K562 (cell line): ENCODE data around the gene SYNCRIP. TPM values are rescaled to one million over a fixed set of nuclear protein-coding genes. Genes with fewer than 3 reads are reported as not detected.
A peak's percentile ranks its signal among the peaks of the same experiment; 100 is the strongest.

ENCODE experiments used
- ATAC-seq: fragments of 200-7000 bp; cut with Tn5 transposase; 3 replicates; pipeline ENCODE4 v1.9.1; 2020; ENCODE audit warnings: moderate library complexity
- BruUV-seq: library from RNA; stranded (reverse); fragments of 400-500 nt; replicated peaks from 2 replicates; lab custom pipeline; 2021; lab: Mats Ljungman, UMichigan
- CTCF ChIA-PET: fragments of 300-600 bp; formaldehyde crosslinking; extraction: SDS; loops from one replicate; lab custom pipeline; 2021; ENCODE audit warnings: low intra/inter-chr PET ratio; lab: Yijun Ruan, JAX
- POLR2A ChIA-PET: fragments of 300-600, 350-650 bp; sonication (Branson Sonifier 250); formaldehyde crosslinking; extraction: SDS; loops from one replicate; lab custom pipeline; 2021; ENCODE audit warnings: antibody characterized with exemption, inconsistent platforms; lab: Yijun Ruan, JAX
- DNase-seq, 4 experiments: peaks; one replicate each; pipeline versions ENCODE4 v3.0.0 to v3.0.0-alpha.2; 2011 to 2018; ENCODE audit warnings: low spot score in 3 of 4, mixed read lengths in 3 of 4; ENCODE audit errors: extremely low read depth in 1 of 4
- FAIRE-seq: peaks from 2 replicates; lab custom pipeline; 2011; peaks lifted over from hg19 to GRCh38; lab: Jason Lieb, UNC
- H2AFZ ChIP-seq: 2 replicates; pipeline ENCODE4 v1.6.0; 2011; ENCODE audit warnings: low read depth, low read length, control low read depth, inconsistent platforms
- H3K27ac ChIP-seq: fragments of 200-600 bp; 3 replicates; pipeline ENCODE4 v1.8.0; 2011; ENCODE audit warnings: low read depth, mild to moderate bottlenecking, control low read depth, inconsistent platforms, low read length, moderate library complexity, mixed read lengths; ENCODE audit errors: extremely low read depth
- H3K27me3 ChIP-seq, 2 experiments: fragments of 300-600 bp in 1 of 2; 2 replicates in 1 of 2; 3 replicates in 1 of 2; pipeline versions ENCODE4 v1.6.0 to v1.8.0; 2011; ENCODE audit warnings: inconsistent platforms in 2 of 2, low read length in 2 of 2, mild to moderate bottlenecking in 1 of 2, mixed read lengths in 1 of 2, moderate library complexity in 1 of 2; ENCODE audit not compliant: control insufficient read depth in 2 of 2, insufficient read depth in 2 of 2
- H3K36me3 ChIP-seq: fragments of 300-600 bp; 3 replicates; pipeline ENCODE4 v1.8.0; 2011; ENCODE audit warnings: mild to moderate bottlenecking, low read length, inconsistent platforms; ENCODE audit not compliant: control insufficient read depth, insufficient read depth
- H3K4me1 ChIP-seq, 2 experiments: fragments of 200-600 bp in 1 of 2; replicated peaks in 1 of 2; 2 replicates in 1 of 2; 3 replicates in 1 of 2; pipeline versions ENCODE4 v1.5.1 to v1.8.0; 2011; ENCODE audit warnings: inconsistent platforms in 2 of 2, low read length in 2 of 2, mild to moderate bottlenecking in 1 of 2, mixed read lengths in 1 of 2, moderate library complexity in 1 of 2; ENCODE audit not compliant: control insufficient read depth in 2 of 2, insufficient read depth in 2 of 2
- H3K4me2 ChIP-seq: 2 replicates; pipeline ENCODE4 v1.6.1; 2011; ENCODE audit warnings: low read length, control low read depth, inconsistent platforms, mixed read lengths; ENCODE audit not compliant: insufficient read depth
- H3K4me3 ChIP-seq: fragments of 200-600 bp; sonication (generic), shearing (Covaris generic); 2 replicates; pipeline ENCODE4 v1.5.1; 2016; ENCODE audit warnings: control low read depth, inconsistent platforms
- H3K79me2 ChIP-seq: fragments of 200-600 bp; 3 replicates; pipeline ENCODE4 v1.8.0; 2011; ENCODE audit warnings: low read length, inconsistent platforms; ENCODE audit not compliant: control insufficient read depth, insufficient read depth
- H3K9ac ChIP-seq, 2 experiments: 2 replicates each; pipeline versions ENCODE4 v1.6.0 to v1.6.1; 2011; ENCODE audit warnings: low read depth in 2 of 2, low read length in 2 of 2, control low read depth in 1 of 2, inconsistent platforms in 1 of 2, mild to moderate bottlenecking in 1 of 2, mixed read lengths in 1 of 2; ENCODE audit not compliant: insufficient read depth in 1 of 2
- H3K9me1 ChIP-seq: one replicate; pipeline ENCODE4 v1.6.0; 2011; ENCODE audit warnings: inconsistent platforms, mild to moderate bottlenecking, low read length, moderate library complexity; ENCODE audit not compliant: control insufficient read depth, insufficient read depth
- H3K9me3 ChIP-seq: replicated peaks from 2 replicates; pipeline ENCODE4 v1.5.1; 2011; ENCODE audit warnings: low read depth, low read length, inconsistent platforms; ENCODE audit not compliant: control insufficient read depth, insufficient read depth
- H4K20me1 ChIP-seq: replicated peaks from 2 replicates; pipeline ENCODE4 v1.6.1; 2011; ENCODE audit warnings: low read length, inconsistent platforms, mixed read lengths; ENCODE audit not compliant: control insufficient read depth, insufficient read depth
- BACH1 ChIP-seq: fragments of 200-800 bp; sonication (Bioruptor generic); IDR thresholded peaks from 2 replicates; pipeline ENCODE4 v1.6.1; 2016; ENCODE audit warnings: missing genetic modification characterization, missing compliant biosample characterization
- CBFA2T3 ChIP-seq: fragments of 450-650 bp; IDR thresholded peaks from 2 replicates; pipeline ENCODE4 v1.6.1; 2017
- CBX1 ChIP-seq: sonication (generic); IDR thresholded peaks from 2 replicates; pipeline ENCODE4 v1.6.1; 2016; ENCODE audit warnings: antibody characterized with exemption, low read depth, mild to moderate bottlenecking
- CBX3 ChIP-seq, 2 experiments: IDR thresholded peaks; 1 replicate in 1 of 2; 2 replicates in 1 of 2; pipeline ENCODE4 v1.6.1; 2012; ENCODE audit warnings: inconsistent platforms in 2 of 2, low read length in 2 of 2, borderline replicate concordance in 1 of 2, control low read depth in 1 of 2
- ELF1 ChIP-seq: fragments of 200-800 bp; sonication (Bioruptor generic); IDR thresholded peaks from 2 replicates; pipeline ENCODE4 v1.6.1; 2016; ENCODE audit warnings: missing genetic modification characterization, missing compliant biosample characterization
- EP300 ChIP-seq: IDR thresholded peaks from 2 replicates; pipeline ENCODE4 v1.6.1; 2012; ENCODE audit warnings: low read length, improper control_type of control experiment
- EWSR1 ChIP-seq: fragments of 450-650 bp; IDR thresholded peaks from 2 replicates; pipeline ENCODE4 v1.6.1; 2018; ENCODE audit warnings: borderline replicate concordance, mild to moderate bottlenecking, low read depth, moderate library complexity; ENCODE audit not compliant: partially characterized antibody
- HDAC1 ChIP-seq, 2 experiments: fragments of 450-650 bp; IDR thresholded peaks; 2 replicates each; pipeline ENCODE4 v1.6.1; 2016 to 2017; ENCODE audit warnings: inconsistent platforms in 1 of 2, mild to moderate bottlenecking in 1 of 2, moderate library complexity in 1 of 2
- JUND ChIP-seq, 2 experiments: IDR thresholded peaks; 2 replicates in 1 of 2; 3 replicates in 1 of 2; pipeline ENCODE4 v1.6.1; 2011; ENCODE audit warnings: borderline replicate concordance in 2 of 2, low read depth in 2 of 2, low read length in 2 of 2, improper control_type of control experiment in 1 of 2, missing biosample characterization in 1 of 2, missing genetic modification characterization in 1 of 2, missing genetic modification reagents in 1 of 2
- L3MBTL2 ChIP-seq: fragments of 450-650 bp; IDR thresholded peaks from 2 replicates; pipeline ENCODE4 v1.6.1; 2016; ENCODE audit warnings: mild to moderate bottlenecking, moderate library complexity
- MAFF ChIP-seq: IDR thresholded peaks from 2 replicates; pipeline ENCODE4 v1.6.1; 2012; ENCODE audit warnings: low read length, improper control_type of control experiment
- MED1 ChIP-seq: sonication (generic); formaldehyde crosslinking; IDR thresholded peaks from 2 replicates; pipeline ENCODE4 v1.8.1; 2023; ENCODE audit warnings: missing genetic modification reagents, borderline replicate concordance
- MTA3 ChIP-seq: fragments of 450-650 bp; formaldehyde crosslinking; IDR thresholded peaks from 2 replicates; pipeline ENCODE4 v1.6.1; 2017; ENCODE audit warnings: mild to moderate bottlenecking, borderline replicate concordance
- TEAD1 ChIP-seq, 2 experiments: fragments of 450-650 bp in 1 of 2; sonication (generic) in 1 of 2; formaldehyde crosslinking; IDR thresholded peaks; 2 replicates each; pipeline versions ENCODE4 v1.4.0 to v1.8.0; 2020 to 2022; ENCODE audit warnings: mild to moderate bottlenecking in 2 of 2, missing genetic modification reagents in 1 of 2
- TGIF2 ChIP-seq: sonication (generic); formaldehyde crosslinking; IDR thresholded peaks from 2 replicates; pipeline ENCODE4 v1.8.1; 2022; ENCODE audit warnings: mild to moderate bottlenecking, missing genetic modification reagents, moderate library complexity
- TRIM28 ChIP-seq: fragments of 450-650 bp; IDR thresholded peaks from 2 replicates; pipeline ENCODE4 v1.6.1; 2017
- ZBTB34 ChIP-seq: fragments of 250-450 bp; sonication (Bioruptor Pico); IDR thresholded peaks from 2 replicates; pipeline ENCODE4 v1.8.0; 2021; ENCODE audit warnings: mild to moderate bottlenecking, moderate library complexity
- ZNF316 ChIP-seq: fragments of 450-650 bp; IDR thresholded peaks from 2 replicates; pipeline ENCODE4 v1.6.1; 2016
- WGBS: fragments of 100-300 bp; shearing (Covaris generic); methylation state at CpG from one replicate; pipeline ENCODE4 v1.1.6; 2016; ENCODE audit warnings: low coverage, mixed read lengths; ENCODE audit not compliant: insufficient coverage; ENCODE audit errors: missing lambda C conversion rate; 5-methylcytosine and 5-hydroxymethylcytosine counted together
- in situ Hi-C: fragments of 300-500 bp; cut with MboI; formaldehyde crosslinking; loops from 4 replicates; pipeline ENCODE4 v1.15.0; 2018; ENCODE audit warnings: inconsistent platforms, mixed read lengths
- intact Hi-C: fragments of 100-400 bp; cut with micrococcal nuclease; formaldehyde crosslinking; loops from 2 replicates; pipeline ENCODE4 v1.14.2; 2022
- polyA plus RNA-seq, 8 experiments: library from polyadenylated mRNA; depleted of rRNA in 4 of 8; stranded (reverse) in 5 of 8; unstranded in 3 of 8; fragments of >200 nt; fragmentation: Nextera tagmentation in 2 of 8; fragmentation: Illumina TruSeq in 1 of 8; extraction: Ambion mirVana in 2 of 8; extraction: Trizol in 1 of 8; gene quantifications; 2 replicates each; pipeline versions ENCODE4 v1.2.1 to v1.2.3, GENCODE V29; 2011 to 2014; ENCODE audit warnings: inconsistent platforms in 1 of 8, missing spikeins in 1 of 8
- total RNA-seq, 7 experiments: library from RNA; depleted of rRNA in 6 of 7; stranded (reverse); fragments of >200 nt in 6 of 7; fragmentation: Illumina TruSeq in 2 of 7; extraction: Trizol in 2 of 7; gene quantifications; 2 replicates each; pipeline versions ENCODE4 v1.2.1 to v1.2.3, GENCODE V29; 2011 to 2021; ENCODE audit warnings: low replicate concordance in 1 of 7
- TF ChIP-seq, protein P1 (sequence below): fragments of 450-650 bp; formaldehyde crosslinking; IDR thresholded peaks from 2 replicates; pipeline ENCODE4 v1.4.0; 2020; ENCODE audit warnings: mild to moderate bottlenecking
- TF ChIP-seq, protein P2 (sequence below): fragments of 450-650 bp; IDR thresholded peaks from 2 replicates; pipeline ENCODE4 v1.6.1; 2014; ENCODE audit warnings: low read depth, mild to moderate bottlenecking, moderate library complexity, borderline replicate concordance

The SYNCRIP gene
- total and polyA plus RNA-seq, 9 of the 15 experiments (the other 6 are each of a cell fraction or from before 2014, with no cell fraction given): 46.5 to 295 (median 140) TPM

DNA sequence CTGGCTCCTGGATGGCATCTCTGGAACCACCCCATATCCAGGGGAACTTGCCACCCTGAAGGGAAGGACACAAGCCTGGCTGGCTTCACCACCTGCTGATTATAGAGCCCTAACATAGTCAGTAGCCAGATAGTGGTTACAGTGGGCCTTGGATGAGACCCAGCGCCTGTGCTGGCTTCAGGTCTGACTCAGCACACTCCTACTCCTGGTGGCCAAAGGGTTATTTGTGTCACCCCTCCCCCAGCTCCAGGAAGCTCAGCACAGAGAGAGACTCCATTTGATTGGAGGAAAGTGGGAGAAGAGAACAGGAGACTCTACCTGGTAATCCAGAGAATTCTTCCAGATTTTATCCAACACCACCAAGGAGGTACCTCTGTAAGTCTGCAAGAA lies 61.8 kb downstream of the SYNCRIP start:
- peak overlapping the region; percentile 81 for H3K27ac ChIP-seq
- 0% methylated on average over 1 of the region's 1 CpG for WGBS
- H3K79me2 ChIP-seq: peaks cover 87% of the 10 kb centered on the region
- H4K20me1 ChIP-seq: no peaks in the 10 kb centered on the region
- FAIRE-seq (peak; percentile 91), DNase-seq (peak; percentile 41 to 89 (median 54)), ATAC-seq (peak; percentile 97)
- peak overlapping the region; percentile 42 to 81; a peak in 3 of 4 replicates for H3K9ac ChIP-seq
- intact Hi-C loops (no loop called here), in situ Hi-C loops (no loop called here)
- POLR2A ChIA-PET: interaction anchor here (0.6 to 1.9 kb wide), 5 partner anchors 9 to 1924 kb away, joined by 3 to 14 read pairs (median 4); partner anchors contain the start of gene SNX14
- CTCF ChIA-PET: no interaction called here
- peak overlapping the region; percentile 15; the same call in 1 of the 2 replicates for H2AFZ ChIP-seq
- BruUV-seq: no TSS peak
- no peaks in the 10 kb centered on the region for H3K9me1 ChIP-seq
- H3K4me3 ChIP-seq: no peak overlapping the region
- peak overlapping the region; percentile 44 for H3K4me2 ChIP-seq
- H3K9me3 ChIP-seq: peaks cover 4% of the 10 kb centered on the region
- H3K36me3 ChIP-seq: peaks cover 19% of the 10 kb centered on the region
- no peaks in the 10 kb centered on the region for H3K27me3 ChIP-seq
- peaks cover 8 to 26% of the 10 kb centered on the region in 2 experiments for H3K4me1 ChIP-seq
- no peak for TF ChIP-seq ELF1
- peak; percentile 52; the same call in 1 of the 2 replicates for TF ChIP-seq TRIM28
- TF ChIP-seq JUND (IDR thresholded peaks at IDR 0.05; ENCODE audit: borderline replicate concordance, low read depth, low read length): peak; percentile 69; the same call in 1 of the 2 replicates
- peak; percentile 41; the same call in 1 of the 3 replicates for TF ChIP-seq JUND (tag; IDR thresholded peaks at IDR 0.05; ENCODE audit: borderline replicate concordance, low read depth, low read length)
- TF ChIP-seq EP300: peak; percentile 37; the same call in 1 of the 2 replicates
- 0 out of 2 replicates have a peak, but pooled peaks have one; percentile 16 for TF ChIP-seq L3MBTL2
- peak; percentile 94 for TF ChIP-seq ZNF316
- TF ChIP-seq BACH1 (tag): peak; percentile 40; the same call in 1 of the 2 replicates
- TF ChIP-seq MTA3: 0 out of 2 replicates have a peak, but pooled peaks have one; percentile 51
- TF ChIP-seq HDAC1 (IDR thresholded peaks at IDR 0.05): no peak
- no peak for TF ChIP-seq MED1 (CRISPR knock-in tag)
- TF ChIP-seq CBX3 (IDR thresholded peaks at IDR 0.05; ENCODE audit: borderline replicate concordance in 1 of 2, low read length in 2 of 2): peak in 1 of 2 experiments; percentile 41; a peak in 1 of 3 replicates
- no peak for TF ChIP-seq TGIF2
- TF ChIP-seq MAFF: peak; percentile 64; the same call in 1 of the 2 replicates
- no peak for TF ChIP-seq ZBTB34 (CRISPR knock-in tag)
- no peak for TF ChIP-seq CBX1
- 0 out of 4 replicates have a peak, but pooled peaks of 1 of the 2 experiments have one; percentile 38 for TF ChIP-seq TEAD1 (CRISPR knock-in tag; IDR thresholded peaks at IDR 0.05)
- TF ChIP-seq, protein P1, sequence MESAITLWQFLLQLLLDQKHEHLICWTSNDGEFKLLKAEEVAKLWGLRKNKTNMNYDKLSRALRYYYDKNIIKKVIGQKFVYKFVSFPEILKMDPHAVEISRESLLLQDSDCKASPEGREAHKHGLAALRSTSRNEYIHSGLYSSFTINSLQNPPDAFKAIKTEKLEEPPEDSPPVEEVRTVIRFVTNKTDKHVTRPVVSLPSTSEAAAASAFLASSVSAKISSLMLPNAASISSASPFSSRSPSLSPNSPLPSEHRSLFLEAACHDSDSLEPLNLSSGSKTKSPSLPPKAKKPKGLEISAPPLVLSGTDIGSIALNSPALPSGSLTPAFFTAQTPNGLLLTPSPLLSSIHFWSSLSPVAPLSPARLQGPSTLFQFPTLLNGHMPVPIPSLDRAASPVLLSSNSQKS (CRISPR knock-in tag): no peak
- TF ChIP-seq, protein P2, sequence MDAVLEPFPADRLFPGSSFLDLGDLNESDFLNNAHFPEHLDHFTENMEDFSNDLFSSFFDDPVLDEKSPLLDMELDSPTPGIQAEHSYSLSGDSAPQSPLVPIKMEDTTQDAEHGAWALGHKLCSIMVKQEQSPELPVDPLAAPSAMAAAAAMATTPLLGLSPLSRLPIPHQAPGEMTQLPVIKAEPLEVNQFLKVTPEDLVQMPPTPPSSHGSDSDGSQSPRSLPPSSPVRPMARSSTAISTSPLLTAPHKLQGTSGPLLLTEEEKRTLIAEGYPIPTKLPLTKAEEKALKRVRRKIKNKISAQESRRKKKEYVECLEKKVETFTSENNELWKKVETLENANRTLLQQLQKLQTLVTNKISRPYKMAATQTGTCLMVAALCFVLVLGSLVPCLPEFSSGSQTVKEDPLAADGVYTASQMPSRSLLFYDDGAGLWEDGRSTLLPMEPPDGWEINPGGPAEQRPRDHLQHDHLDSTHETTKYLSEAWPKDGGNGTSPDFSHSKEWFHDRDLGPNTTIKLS: no peak
- peak; percentile 48 for TF ChIP-seq CBFA2T3
- TF ChIP-seq EWSR1: no peak
